Thyroid gland (tissue), 4 donors: ENCODE data around the gene PRDM4. TPM values are rescaled to one million over a fixed set of nuclear protein-coding genes. Genes with fewer than 3 reads are reported as not detected.

ENCODE experiments used
- DNase-seq, 2 donors: peaks; one replicate each; pipeline ENCODE4 v3.0.0-alpha.2; 2019
- H3K27ac ChIP-seq, 3 donors: fragments of 200-600 bp; sonication (generic); 1 replicate in 2 of 3; 2 replicates in 1 of 3; pipeline ENCODE4 v1.5.1; 2016 to 2019; ENCODE audit warnings: mild to moderate bottlenecking in 1 of 3, moderate library complexity in 1 of 3
- H3K27me3 ChIP-seq: fragments of 200-600 bp; sonication (generic); one replicate; pipeline ENCODE4 v1.5.1; 2019
- H3K36me3 ChIP-seq, 2 donors: fragments of 200-600 bp; sonication (generic); one replicate each; pipeline ENCODE4 v1.5.1; 2016 to 2019
- H3K4me1 ChIP-seq, 2 donors: fragments of 200-600 bp; sonication (generic); one replicate each; pipeline ENCODE4 v1.5.1; 2017 to 2019
- H3K4me3 ChIP-seq, 3 donors: fragments of 200-600 bp; sonication (generic); replicated peaks in 1 of 3; 1 replicate in 2 of 3; 2 replicates in 1 of 3; pipeline ENCODE4 v1.5.1; 2016; ENCODE audit warnings: mild to moderate bottlenecking in 1 of 3
- H3K9me3 ChIP-seq: fragments of 200-600 bp; sonication (generic); one replicate; pipeline ENCODE4 v1.5.1; 2017
- CTCF ChIP-seq, 6 experiments: fragments of 200-600 bp in 3 of 6; fragments of 450-650 bp in 3 of 6; sonication (generic) in 3 of 6; IDR thresholded peaks; one replicate each; pipeline ENCODE4 v1.5.1; 2016 to 2019; ENCODE audit warnings: antibody characterized with exemption in 6 of 6, mild to moderate bottlenecking in 2 of 6, inconsistent platforms in 1 of 6, moderate library complexity in 1 of 6
- POLR2A ChIP-seq, 2 donors: fragments of 450-650 bp; IDR thresholded peaks; one replicate each; pipeline ENCODE4 v1.6.1; 2017; ENCODE audit warnings: antibody characterized with exemption in 2 of 2, mild to moderate bottlenecking in 2 of 2, moderate library complexity in 1 of 2
- WGBS, 2 donors: methylation state at CpG; one replicate each; pipeline ENCODE4 v1.1.5; 2017; 5-methylcytosine and 5-hydroxymethylcytosine counted together
- intact Hi-C: fragments of 100-400 bp; cut with DNase I; formaldehyde crosslinking; loops from one replicate; pipeline ENCODE4 v1.15.1; 2023
- total RNA-seq, 4 donors: library from RNA; depleted of rRNA; stranded (reverse); fragments of >200 nt; gene quantifications; one replicate each; pipeline ENCODE4 v1.2.3, GENCODE V29; 2016

Gene PRDM4
- total RNA-seq, 4 donors from 2014 or later = 23.7 to 38.7 (median 25.1) TPM

- no peaks in the 10 kb centered on the region for H3K9me3 ChIP-seq
- no peak for DNase-seq
- H3K4me3 ChIP-seq = no peak within 1 kb of the TSS
- intact Hi-C loops = loop anchor here (10.0 kb wide), 1 partner anchor 110 kb away; no protein-coding TSS in a partner anchor
- TF ChIP-seq POLR2A (IDR thresholded peaks at IDR 0.05) (no peak), CTCF (IDR thresholded peaks at IDR 0.05) (no peak)
- H3K4me1 ChIP-seq = peaks cover 5 to 8% of the 10 kb centered on the region in 2 donors
- peaks cover 23% of the 10 kb centered on the region for H3K27me3 ChIP-seq
- H3K27ac ChIP-seq = no peak within 1 kb of the TSS
- 30 to 35% methylated on average over 13 of the region's 13 CpGs for WGBS, 2 donors
- no peaks in the 10 kb centered on the region for H3K36me3 ChIP-seq
These were observed 13.6 kb upstream of the PRDM4 start, which contains the start of gene ASCL4 for GRCh38 chr12:107774349-107775029. TSS of gene ASCL4 (plus strand) at chr12:107774704. CDS start at chr12:107775219, 515 bp downstream.

- Histone ChIP-seq H3K4me1 (no peaks in the 10 kb centered on the region), H3K36me3 (no peaks in the 10 kb centered on the region), H3K4me3 (no peak overlapping the region), H3K27ac (no peak overlapping the region), H3K9me3 (no peaks in the 10 kb centered on the region), H3K27me3 (no peaks in the 10 kb centered on the region)
- 78 to 80% methylated on average over 5 of the region's 5 CpGs for WGBS, 2 donors
- intact Hi-C loops = no loop called here
- no peak for DNase-seq
- TF ChIP-seq CTCF (IDR thresholded peaks at IDR 0.05) (no peak), POLR2A (IDR thresholded peaks at IDR 0.05) (no peak)
These were observed 6.5 kb upstream of the PRDM4 start for GRCh38 chr12:107767466-107767865.

- Histone ChIP-seq H3K9me3 (no peaks in the 10 kb centered on the region), H3K4me3 (no peak overlapping the region), H3K27ac (no peak overlapping the region), H3K4me1 (peaks cover 0 to 5% of the 10 kb centered on the region in 2 donors), H3K36me3 (no peaks in the 10 kb centered on the region), H3K27me3 (no peaks in the 10 kb centered on the region)
- TF ChIP-seq POLR2A (IDR thresholded peaks at IDR 0.05) (no peak), CTCF (IDR thresholded peaks at IDR 0.05) (no peak)
- WGBS, 2 donors = 81 to 94% methylated on average over 1 of the region's 1 CpG
- DNase-seq = no peak
- intact Hi-C loops = no loop called here
These were observed 4.4 kb upstream of the PRDM4 start for GRCh38 chr12:107765316-107765715.

- Histone ChIP-seq H3K36me3 (no peaks in the 10 kb centered on the region), H3K27me3 (no peaks in the 10 kb centered on the region), H3K27ac (no peak overlapping the region), H3K4me3 (no peak overlapping the region), H3K9me3 (no peaks in the 10 kb centered on the region), H3K4me1 (peaks cover 5 to 12% of the 10 kb centered on the region in 2 donors)
- 67 to 70% methylated on average over 4 of the region's 4 CpGs for WGBS, 2 donors
- DNase-seq = no peak
- TF ChIP-seq CTCF (IDR thresholded peaks at IDR 0.05) = no peak
- no peak for TF ChIP-seq POLR2A (IDR thresholded peaks at IDR 0.05)
- intact Hi-C loops = loop anchor here (5.0 kb wide), 1 partner anchor 77 kb away; the partner anchor contains the start of gene PWP1
These were observed 3.7 kb upstream of the PRDM4 start for GRCh38 chr12:107764626-107765025.

GRCh38 chr12:107762874-107763273 lies 1.9 kb upstream of the PRDM4 start:
- intact Hi-C loops = loop anchor here (5.0 kb wide), 1 partner anchor 76 kb away; the partner anchor contains the start of gene PWP1
- 90% methylated on average over 1 of the region's 1 CpG for WGBS, 2 donors
- no peaks in the 10 kb centered on the region for H3K9me3 ChIP-seq
- H3K36me3 ChIP-seq = no peaks in the 10 kb centered on the region
- H3K27ac ChIP-seq = no peak overlapping the region
- no peak overlapping the region for H3K4me3 ChIP-seq
- peaks cover 19% of the 10 kb centered on the region in 2 donors for H3K4me1 ChIP-seq
- no peaks in the 10 kb centered on the region for H3K27me3 ChIP-seq
- no peak for TF ChIP-seq POLR2A (IDR thresholded peaks at IDR 0.05)
- no peak for TF ChIP-seq CTCF (IDR thresholded peaks at IDR 0.05)
- no peak for DNase-seq
